PC-9 (cell line): Measurements from ENCODE around the gene IFITM1. TPM values are rescaled to one million over a fixed set of nuclear protein-coding genes. Genes with fewer than 3 reads are reported as not detected.
"Not testable (repeated sequence)": the region's sequence is repeated elsewhere in the genome, so short reads cannot be mapped to it uniquely, and the experiment has no call there.

Source experiments
- BruUV-seq: library from RNA; stranded (reverse); fragments of 400-500 nt; replicated peaks from 2 replicates; lab custom pipeline; 2021; lab: Mats Ljungman, UMichigan
- CTCF ChIA-PET: fragments of 300-600 bp; sonication (Branson Sonifier 250); formaldehyde crosslinking; loops from one replicate; lab custom pipeline; 2022; ENCODE audit warnings: antibody characterized with exemption; lab: Charles Lee
- POLR2A ChIA-PET: fragments of 300-600 bp; sonication (Branson Sonifier 250); formaldehyde crosslinking; loops from one replicate; lab custom pipeline; 2022; ENCODE audit warnings: antibody characterized with exemption; ENCODE audit not compliant: unreplicated experiment; lab: Charles Lee
- DNase-seq, 2 experiments: peaks; one replicate each; pipeline versions ENCODE4 v3.0.0 to v3.0.0-alpha.2; 2015 to 2022; ENCODE audit warnings: mixed read lengths in 1 of 2
- H2AFZ ChIP-seq: fragments of 200-600 bp; sonication (generic); 2 replicates; pipeline ENCODE4 v1.8.1; 2017; ENCODE audit warnings: antibody characterized with exemption
- H3F3A ChIP-seq: fragments of 200-600 bp; sonication (generic); 2 replicates; pipeline ENCODE4 v1.8.1; 2017; ENCODE audit warnings: antibody characterized with exemption, mild to moderate bottlenecking, low read depth; ENCODE audit not compliant: insufficient read depth
- H3K27ac ChIP-seq: fragments of 200-600 bp; sonication (generic); 2 replicates; pipeline ENCODE4 v1.6.1; 2016; ENCODE audit warnings: mixed run types
- H3K27me3 ChIP-seq: fragments of 200-600 bp; sonication (generic); 2 replicates; pipeline ENCODE4 v1.6.1; 2016; ENCODE audit warnings: low read depth, mixed run types; ENCODE audit not compliant: insufficient read depth
- H3K36me3 ChIP-seq: fragments of 200-600 bp; sonication (generic); 2 replicates; pipeline ENCODE4 v1.6.1; 2016; ENCODE audit warnings: low read depth, mixed run types
- H3K4me1 ChIP-seq: fragments of 200-600 bp; sonication (generic); replicated peaks from 2 replicates; pipeline ENCODE4 v1.6.1; 2016; ENCODE audit warnings: mixed run types; ENCODE audit not compliant: insufficient read depth
- H3K4me2 ChIP-seq: fragments of 200-600 bp; sonication (generic); 2 replicates; pipeline ENCODE4 v1.6.1; 2017; ENCODE audit warnings: mixed run types
- H3K4me3 ChIP-seq: fragments of 200-600 bp; sonication (generic); 2 replicates; pipeline ENCODE4 v1.6.1; 2016; ENCODE audit warnings: mixed run types
- H3K79me2 ChIP-seq: fragments of 200-600 bp; sonication (generic); 2 replicates; pipeline ENCODE4 v1.6.1; 2017; ENCODE audit warnings: low read depth, mixed run types
- H3K9me2 ChIP-seq: fragments of 200-600 bp; sonication (generic); 2 replicates; pipeline ENCODE4 v1.8.1; 2017; ENCODE audit warnings: mild to moderate bottlenecking; ENCODE audit not compliant: insufficient read depth
- H3K9me3 ChIP-seq: fragments of 200-600 bp; sonication (generic); 2 replicates; pipeline ENCODE4 v1.8.1; 2016; ENCODE audit warnings: low read depth; ENCODE audit not compliant: insufficient read depth
- H4K20me1 ChIP-seq: fragments of 200-600 bp; sonication (generic); 2 replicates; pipeline ENCODE4 v1.8.1; 2017; ENCODE audit not compliant: insufficient read depth
- EZH2 ChIP-seq: fragments of 200-600 bp; sonication (generic); IDR thresholded peaks from 2 replicates; pipeline ENCODE4 v1.8.0; 2017; ENCODE audit warnings: antibody characterized with exemption, low read depth
- intact Hi-C: fragments of 100-400 bp; cut with micrococcal nuclease; formaldehyde crosslinking; loops from one replicate; pipeline ENCODE4 v1.10.0; 2022; ENCODE audit not compliant: unreplicated experiment
- total RNA-seq: library from RNA; stranded (reverse); gene quantifications from 2 replicates; pipeline ENCODE4 v1.2.3, GENCODE V29; 2021
- TF ChIP-seq, protein P1 (sequence below): fragments of 200-600 bp; sonication (generic); conservative IDR thresholded peaks from 2 replicates; pipeline ENCODE4 v1.6.1; 2017; ENCODE audit warnings: mixed run types, antibody characterized with exemption, mild to moderate bottlenecking, moderate library complexity

Gene IFITM1
- total RNA-seq, 1 experiment from 2014 or later = 9.5 TPM

DNA sequence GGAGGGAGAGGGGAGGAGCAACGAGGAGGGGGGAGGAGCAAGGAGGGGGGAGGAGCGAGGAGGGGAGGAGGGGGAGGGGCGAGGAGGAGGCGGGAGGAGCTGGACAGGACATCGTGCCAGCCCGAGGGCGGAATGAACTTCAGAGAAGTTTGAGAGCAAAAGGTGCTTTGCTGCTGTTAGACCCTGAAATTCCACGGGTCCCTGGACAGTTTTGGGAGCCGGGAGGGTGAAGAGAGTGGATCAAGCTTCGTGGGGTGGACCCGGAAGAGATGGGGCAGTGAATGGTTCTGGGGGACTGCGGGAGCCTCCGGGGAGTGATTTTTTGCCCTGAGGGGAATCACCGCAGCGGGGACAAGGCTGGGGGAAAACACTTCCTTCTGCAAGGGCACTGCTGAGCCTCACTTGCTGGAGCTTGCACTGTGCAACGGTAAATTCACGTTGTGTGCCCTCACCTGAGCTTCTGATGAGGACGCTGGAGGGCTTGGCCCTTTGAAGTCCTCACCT lies 46.3 kb upstream of the IFITM1 start:
- peak; percentile 39 to 58 for DNase-seq
- TF ChIP-seq, protein P1, sequence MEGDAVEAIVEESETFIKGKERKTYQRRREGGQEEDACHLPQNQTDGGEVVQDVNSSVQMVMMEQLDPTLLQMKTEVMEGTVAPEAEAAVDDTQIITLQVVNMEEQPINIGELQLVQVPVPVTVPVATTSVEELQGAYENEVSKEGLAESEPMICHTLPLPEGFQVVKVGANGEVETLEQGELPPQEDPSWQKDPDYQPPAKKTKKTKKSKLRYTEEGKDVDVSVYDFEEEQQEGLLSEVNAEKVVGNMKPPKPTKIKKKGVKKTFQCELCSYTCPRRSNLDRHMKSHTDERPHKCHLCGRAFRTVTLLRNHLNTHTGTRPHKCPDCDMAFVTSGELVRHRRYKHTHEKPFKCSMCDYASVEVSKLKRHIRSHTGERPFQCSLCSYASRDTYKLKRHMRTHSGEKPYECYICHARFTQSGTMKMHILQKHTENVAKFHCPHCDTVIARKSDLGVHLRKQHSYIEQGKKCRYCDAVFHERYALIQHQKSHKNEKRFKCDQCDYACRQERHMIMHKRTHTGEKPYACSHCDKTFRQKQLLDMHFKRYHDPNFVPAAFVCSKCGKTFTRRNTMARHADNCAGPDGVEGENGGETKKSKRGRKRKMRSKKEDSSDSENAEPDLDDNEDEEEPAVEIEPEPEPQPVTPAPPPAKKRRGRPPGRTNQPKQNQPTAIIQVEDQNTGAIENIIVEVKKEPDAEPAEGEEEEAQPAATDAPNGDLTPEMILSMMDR = no peak
- TF ChIP-seq EZH2 = no peak
- Histone ChIP-seq H3K4me2 (peak overlapping the region; percentile 87), H3K36me3 (no peaks in the 10 kb centered on the region), H2AFZ (peak overlapping the region; percentile 85), H3K4me3 (peak overlapping the region; percentile 61), H3K9me2 (no peaks in the 10 kb centered on the region), H3K4me1 (no peaks in the 10 kb centered on the region), H3K27ac (no peak overlapping the region), H4K20me1 (no peaks in the 10 kb centered on the region), H3K9me3 (no peaks in the 10 kb centered on the region), H3K79me2 (no peaks in the 10 kb centered on the region), H3F3A (no peaks in the 10 kb centered on the region; the same call in 1 of the 2 replicates), H3K27me3 (no peaks in the 10 kb centered on the region)
- POLR2A ChIA-PET = interaction anchor here (0.6 to 0.7 kb wide), 4 partner anchors 10 to 174 kb away, joined by 3 to 9 read pairs (median 6); partner anchors contain the start of gene RIC8A
- CTCF ChIA-PET = no interaction called here
- intact Hi-C loops = no loop called here
- no TSS peak for BruUV-seq

DNA sequence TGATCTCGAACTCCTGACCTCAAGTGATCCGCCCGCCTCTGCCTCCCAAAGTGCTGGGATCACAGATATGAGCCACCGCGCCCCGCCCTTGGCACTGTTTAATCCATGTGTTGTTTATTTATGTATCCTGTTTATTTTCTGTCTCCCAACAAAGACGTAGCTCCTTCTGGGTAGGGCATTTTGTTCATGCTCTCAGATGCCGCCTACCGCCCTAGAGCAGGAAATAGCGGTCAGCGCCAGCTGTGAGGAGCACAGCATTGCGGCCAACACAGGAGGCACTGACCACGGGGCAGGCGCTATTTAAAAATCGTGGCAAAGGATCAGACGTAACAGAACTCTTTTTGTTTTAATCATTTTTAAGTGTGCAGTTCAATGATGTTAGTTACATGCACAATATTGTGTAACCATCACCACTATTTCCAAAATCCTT lies 45.1 kb upstream of the IFITM1 start:
- H4K20me1 ChIP-seq, H2AFZ ChIP-seq, CTCF ChIA-PET, H3K27me3 ChIP-seq, H3K4me1 ChIP-seq, H3F3A ChIP-seq, DNase-seq, H3K79me2 ChIP-seq, H3K9me2 ChIP-seq, H3K4me2 ChIP-seq, H3K4me3 ChIP-seq, H3K27ac ChIP-seq, intact Hi-C loops, BruUV-seq, H3K36me3 ChIP-seq, H3K9me3 ChIP-seq: not testable (repeated sequence)
- POLR2A ChIA-PET = interaction anchor here (0.6 kb wide), 2 partner anchors 61 to 224 kb away, joined by 4 read pairs; partner anchors contain the start of genes BET1L and RIC8A

DNA sequence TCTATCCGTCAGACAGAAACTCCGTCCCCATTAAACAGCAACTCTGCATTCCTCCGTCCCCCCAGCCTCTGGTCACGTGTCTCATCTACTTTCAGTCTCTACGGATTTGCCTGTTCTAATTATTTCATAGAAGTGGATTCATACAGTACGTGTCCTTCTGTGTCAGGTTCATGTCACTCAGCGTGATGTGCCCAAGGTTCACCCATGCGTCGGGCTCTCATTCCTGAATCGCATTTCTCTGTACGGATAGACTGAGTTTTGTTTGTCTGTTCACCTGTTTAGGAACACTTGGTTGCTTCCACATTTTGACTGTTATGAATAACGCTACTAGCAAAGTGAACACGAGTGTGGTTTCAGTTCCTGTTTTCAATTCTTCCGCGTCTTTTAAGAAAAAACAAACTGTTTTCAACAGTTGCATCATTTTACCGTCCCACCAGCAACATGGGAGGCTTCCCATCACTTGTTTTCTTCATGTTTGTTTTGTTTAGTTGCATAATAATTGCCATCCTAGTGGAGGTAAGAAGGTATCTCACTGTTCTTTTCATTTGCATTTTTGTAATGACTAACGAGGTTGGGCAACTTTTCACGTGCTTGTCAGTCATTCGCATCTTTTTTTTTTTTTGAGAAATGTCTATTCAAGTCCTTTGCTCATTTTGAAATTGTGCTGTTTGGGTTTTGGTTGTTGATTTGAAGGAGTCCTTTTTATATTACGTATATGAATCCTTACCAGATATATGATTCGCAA lies 44.5 kb upstream of the IFITM1 start:
- H3K27ac ChIP-seq = no peak overlapping the region
- no peaks in the 10 kb centered on the region for H3K9me3 ChIP-seq
- H2AFZ ChIP-seq = no peak overlapping the region
- intact Hi-C loops = no loop called here
- no peak for TF ChIP-seq EZH2
- ChIA-PET POLR2A (no interaction called here), CTCF (no interaction called here)
- H3K27me3 ChIP-seq = no peaks in the 10 kb centered on the region
- H3K9me2 ChIP-seq = no peaks in the 10 kb centered on the region
- no TSS peak for BruUV-seq
- no peak overlapping the region for H3K4me3 ChIP-seq
- no peaks in the 10 kb centered on the region; the same call in 1 of the 2 replicates for H3F3A ChIP-seq
- H3K36me3 ChIP-seq = no peaks in the 10 kb centered on the region
- H4K20me1 ChIP-seq = no peaks in the 10 kb centered on the region
- H3K4me1 ChIP-seq = no peaks in the 10 kb centered on the region
- no peak overlapping the region for H3K4me2 ChIP-seq
- DNase-seq = no peak
- no peaks in the 10 kb centered on the region for H3K79me2 ChIP-seq
